ENCODE data around the gene SLC6A6.

GRCh38 chr3:14518893-14519292 lies 116.5 kb downstream of the SLC6A6 start:
- TF ChIP-seq CTCF (IDR thresholded peaks at IDR 0.05) (no peak), EZH2 (IDR thresholded peaks at IDR 0.05) (no peak), EZH2phosphoT487 (IDR thresholded peaks at IDR 0.05) (no peak)

Data from neural progenitor cell (in vitro differentiated cells).